ENCODE measurements around the gene MSRB3.

MSRB3 gene

DNA sequence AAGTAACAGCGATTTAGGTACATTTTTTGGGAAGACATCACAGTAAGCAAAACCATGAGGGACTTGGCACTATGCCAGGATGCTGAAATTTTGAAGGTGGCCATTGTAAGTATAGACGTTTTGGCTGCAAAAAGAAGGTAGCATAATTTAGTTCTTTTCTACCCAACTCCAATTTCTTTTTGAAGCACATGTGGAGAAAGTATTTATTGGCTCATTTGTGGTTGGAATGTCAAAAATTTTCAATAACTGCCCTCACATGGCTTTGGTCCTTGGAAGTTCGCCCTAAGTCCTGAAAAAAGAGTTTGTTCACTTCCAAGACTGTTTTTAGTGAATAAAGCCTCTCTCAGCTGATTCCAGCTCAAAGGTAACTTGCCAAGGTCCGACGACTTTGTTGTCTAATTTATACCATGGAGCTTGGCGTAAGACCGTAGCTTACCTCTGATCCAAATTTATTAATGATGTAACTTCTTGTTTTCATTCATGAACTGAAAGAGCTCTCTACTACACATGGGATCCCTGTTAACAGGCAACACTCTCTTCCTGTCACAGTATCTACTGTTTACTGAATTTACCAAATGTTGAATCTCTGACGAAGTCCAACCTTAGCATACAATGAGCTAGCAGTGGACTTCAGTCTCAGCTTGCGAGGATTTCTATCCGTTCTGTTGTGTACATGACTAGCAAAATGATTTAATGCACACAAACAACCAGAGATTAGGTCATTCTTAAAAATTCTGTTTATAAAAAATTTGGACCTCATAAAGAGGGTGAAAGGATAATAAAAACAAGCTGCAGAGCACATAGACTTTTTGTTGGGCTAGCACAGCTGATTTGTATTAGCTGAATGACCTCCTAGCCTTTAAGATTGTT, 49.0 kb downstream of the MSRB3 start:
- no peaks in the 10 kb centered on the region for H3K36me3 ChIP-seq (ENCODE audit: insufficient read depth)
- H3K27me3 ChIP-seq (ENCODE audit: insufficient read depth, low read depth), result no peaks in the 10 kb centered on the region
- H3K4me2 ChIP-seq, result no peak overlapping the region
- TF ChIP-seq, protein P1, sequence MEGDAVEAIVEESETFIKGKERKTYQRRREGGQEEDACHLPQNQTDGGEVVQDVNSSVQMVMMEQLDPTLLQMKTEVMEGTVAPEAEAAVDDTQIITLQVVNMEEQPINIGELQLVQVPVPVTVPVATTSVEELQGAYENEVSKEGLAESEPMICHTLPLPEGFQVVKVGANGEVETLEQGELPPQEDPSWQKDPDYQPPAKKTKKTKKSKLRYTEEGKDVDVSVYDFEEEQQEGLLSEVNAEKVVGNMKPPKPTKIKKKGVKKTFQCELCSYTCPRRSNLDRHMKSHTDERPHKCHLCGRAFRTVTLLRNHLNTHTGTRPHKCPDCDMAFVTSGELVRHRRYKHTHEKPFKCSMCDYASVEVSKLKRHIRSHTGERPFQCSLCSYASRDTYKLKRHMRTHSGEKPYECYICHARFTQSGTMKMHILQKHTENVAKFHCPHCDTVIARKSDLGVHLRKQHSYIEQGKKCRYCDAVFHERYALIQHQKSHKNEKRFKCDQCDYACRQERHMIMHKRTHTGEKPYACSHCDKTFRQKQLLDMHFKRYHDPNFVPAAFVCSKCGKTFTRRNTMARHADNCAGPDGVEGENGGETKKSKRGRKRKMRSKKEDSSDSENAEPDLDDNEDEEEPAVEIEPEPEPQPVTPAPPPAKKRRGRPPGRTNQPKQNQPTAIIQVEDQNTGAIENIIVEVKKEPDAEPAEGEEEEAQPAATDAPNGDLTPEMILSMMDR (conservative IDR thresholded peaks at IDR 0.05; ENCODE audit: low read depth, low read length), result no peak
- H4K20me1 ChIP-seq (ENCODE audit: insufficient read depth), result no peaks in the 10 kb centered on the region
- no peaks in the 10 kb centered on the region for H3K4me1 ChIP-seq (ENCODE audit: low read depth, poor library complexity, severe bottlenecking)
- no peak overlapping the region for H3K27ac ChIP-seq
- H3K79me2 ChIP-seq (ENCODE audit: insufficient read depth, low read depth), result no peaks in the 10 kb centered on the region
- H3K9ac ChIP-seq, result no peak overlapping the region
- no peak overlapping the region for H2AFZ ChIP-seq (ENCODE audit: low read depth)
- no peak overlapping the region for H3K4me3 ChIP-seq (IDR thresholded peaks at IDR 0.05; ENCODE audit: insufficient read depth, low read depth, low read length)

DNA sequence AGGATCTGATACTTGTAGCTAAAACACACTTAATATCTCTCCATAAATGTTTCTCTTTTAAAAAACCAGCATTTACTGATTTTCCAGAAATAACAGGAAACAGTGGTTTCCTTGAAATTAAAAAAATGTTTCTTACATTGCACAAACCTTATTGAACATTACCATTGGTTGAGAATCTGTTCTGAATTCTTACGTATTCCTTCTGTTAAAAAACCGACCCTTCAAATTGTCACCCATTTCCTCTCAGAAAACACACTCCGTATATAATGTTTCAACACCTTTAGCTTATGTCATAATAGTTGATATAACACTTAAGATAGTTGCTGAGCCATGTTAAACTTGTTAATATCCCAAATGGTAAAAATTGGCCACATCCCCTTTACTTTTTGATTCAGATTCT, 51.2 kb downstream of the MSRB3 start:
- no peaks in the 10 kb centered on the region for H3K27me3 ChIP-seq (ENCODE audit: insufficient read depth, low read depth)
- H3K4me2 ChIP-seq, result no peak overlapping the region
- H3K9ac ChIP-seq, result no peak overlapping the region
- no peak overlapping the region for H3K4me3 ChIP-seq (IDR thresholded peaks at IDR 0.05; ENCODE audit: insufficient read depth, low read depth, low read length)
- H3K27ac ChIP-seq, result no peak overlapping the region
- no peaks in the 10 kb centered on the region for H3K36me3 ChIP-seq (ENCODE audit: insufficient read depth)
- no peaks in the 10 kb centered on the region for H3K79me2 ChIP-seq (ENCODE audit: insufficient read depth, low read depth)
- TF ChIP-seq, protein P1 (conservative IDR thresholded peaks at IDR 0.05; ENCODE audit: low read depth, low read length), result no peak
- H2AFZ ChIP-seq (ENCODE audit: low read depth), result no peak overlapping the region
- H3K4me1 ChIP-seq (ENCODE audit: low read depth, poor library complexity, severe bottlenecking), result no peaks in the 10 kb centered on the region
- H4K20me1 ChIP-seq (ENCODE audit: insufficient read depth), result no peaks in the 10 kb centered on the region

DNA sequence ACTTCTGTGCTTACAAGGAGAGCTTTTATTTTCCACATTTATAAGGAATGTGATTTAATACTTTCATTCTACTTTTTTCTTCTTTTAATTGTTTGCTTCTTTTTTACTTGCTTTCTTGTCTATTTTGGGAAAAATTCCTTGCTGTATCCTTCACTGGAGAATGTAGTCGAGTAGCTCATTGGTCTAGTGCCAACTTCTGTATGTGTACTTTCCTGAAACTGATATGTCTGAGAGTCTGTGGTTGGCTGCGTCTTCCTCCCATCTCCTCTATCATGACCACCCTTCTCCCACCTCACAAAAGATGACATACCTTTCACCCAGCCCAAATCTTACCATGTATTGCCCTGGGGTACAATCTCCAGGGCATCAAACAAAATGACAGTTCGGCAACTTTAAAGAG, 51.8 kb downstream of the MSRB3 start:
- H2AFZ ChIP-seq (ENCODE audit: low read depth), result no peak overlapping the region
- no peak overlapping the region for H3K4me2 ChIP-seq
- no peaks in the 10 kb centered on the region for H4K20me1 ChIP-seq (ENCODE audit: insufficient read depth)
- TF ChIP-seq, protein P1 (conservative IDR thresholded peaks at IDR 0.05; ENCODE audit: low read depth, low read length), result no peak
- no peaks in the 10 kb centered on the region for H3K4me1 ChIP-seq (ENCODE audit: low read depth, poor library complexity, severe bottlenecking)
- no peaks in the 10 kb centered on the region for H3K36me3 ChIP-seq (ENCODE audit: insufficient read depth)
- H3K4me3 ChIP-seq (IDR thresholded peaks at IDR 0.05; ENCODE audit: insufficient read depth, low read depth, low read length), result no peak overlapping the region
- H3K27me3 ChIP-seq (ENCODE audit: insufficient read depth, low read depth), result no peaks in the 10 kb centered on the region
- H3K9ac ChIP-seq, result no peak overlapping the region
- H3K27ac ChIP-seq, result no peak overlapping the region
- H3K79me2 ChIP-seq (ENCODE audit: insufficient read depth, low read depth), result no peaks in the 10 kb centered on the region

DNA sequence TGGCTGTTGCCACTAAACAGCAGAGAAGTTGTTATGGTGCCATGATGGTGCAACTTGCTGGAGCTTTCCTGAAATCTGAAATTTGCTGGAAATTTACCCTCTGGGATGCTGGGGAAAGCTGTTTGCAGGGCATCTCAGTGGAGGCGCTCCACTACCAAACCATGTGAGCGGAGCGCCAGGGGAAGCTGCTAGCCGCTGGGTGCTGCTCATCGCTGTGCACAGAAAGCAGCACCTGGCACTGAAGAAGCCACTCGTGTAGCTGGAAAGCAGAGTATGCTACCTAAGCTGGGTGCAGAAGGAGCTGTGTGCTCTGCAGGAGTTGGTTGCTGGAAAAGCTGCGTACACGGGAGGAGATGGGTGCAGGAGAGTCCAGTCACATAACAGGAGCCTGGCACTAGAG, 53.0 kb downstream of the MSRB3 start:
- no peak overlapping the region for H3K4me2 ChIP-seq
- H3K27ac ChIP-seq, result no peak overlapping the region
- TF ChIP-seq, protein P1 (conservative IDR thresholded peaks at IDR 0.05; ENCODE audit: low read depth, low read length), result no peak
- no peak overlapping the region for H3K4me3 ChIP-seq (IDR thresholded peaks at IDR 0.05; ENCODE audit: insufficient read depth, low read depth, low read length)
- H3K79me2 ChIP-seq (ENCODE audit: insufficient read depth, low read depth), result no peaks in the 10 kb centered on the region
- no peaks in the 10 kb centered on the region for H3K36me3 ChIP-seq (ENCODE audit: insufficient read depth)
- no peak overlapping the region for H2AFZ ChIP-seq (ENCODE audit: low read depth)
- no peak overlapping the region for H3K9ac ChIP-seq
- no peaks in the 10 kb centered on the region for H3K4me1 ChIP-seq (ENCODE audit: low read depth, poor library complexity, severe bottlenecking)
- no peaks in the 10 kb centered on the region for H4K20me1 ChIP-seq (ENCODE audit: insufficient read depth)
- no peaks in the 10 kb centered on the region for H3K27me3 ChIP-seq (ENCODE audit: insufficient read depth, low read depth)
